Karpas-422 (cell line): ENCODE results near the gene RPS16. TPM values are rescaled to one million over a fixed set of nuclear protein-coding genes. Genes with fewer than 3 reads are reported as not detected.

Experiments
- DNase-seq: peaks from one replicate; pipeline ENCODE4 v3.0.0-alpha.2; 2015
- H2AFZ ChIP-seq: fragments of 200-600 bp; sonication (generic); 2 replicates; pipeline ENCODE4 v1.6.1; 2014; ENCODE audit warnings: antibody characterized with exemption, low read length, mixed read lengths
- H3K27ac ChIP-seq: fragments of 200-600 bp; sonication (generic); 2 replicates; pipeline ENCODE4 v1.5.1; 2014; ENCODE audit warnings: mild to moderate bottlenecking, low read length, moderate library complexity
- H3K27me3 ChIP-seq: fragments of 200-600 bp; sonication (generic); 2 replicates; pipeline ENCODE4 v1.6.1; 2014; ENCODE audit warnings: low read length, mixed read lengths
- H3K36me3 ChIP-seq: fragments of 200-600 bp; sonication (generic); 2 replicates; pipeline ENCODE4 v1.6.1; 2014; ENCODE audit warnings: low read length, mixed read lengths; ENCODE audit not compliant: insufficient read depth
- H3K4me1 ChIP-seq: fragments of 200-600 bp; sonication (generic); 2 replicates; pipeline ENCODE4 v1.6.1; 2014; ENCODE audit warnings: mild to moderate bottlenecking, low read length, mixed read lengths
- H3K4me2 ChIP-seq: fragments of 200-600 bp; sonication (generic); 2 replicates; pipeline ENCODE4 v1.6.1; 2014; ENCODE audit warnings: low read length, low read depth, mild to moderate bottlenecking; ENCODE audit not compliant: poor library complexity, severe bottlenecking
- H3K4me3 ChIP-seq: fragments of 200-600 bp; sonication (generic); 2 replicates; pipeline ENCODE4 v1.5.1; 2014; ENCODE audit warnings: mild to moderate bottlenecking, antibody characterized with exemption, low read length, mixed read lengths
- H3K79me2 ChIP-seq: fragments of 200-600 bp; sonication (generic); 2 replicates; pipeline ENCODE4 v1.6.1; 2014; ENCODE audit warnings: mild to moderate bottlenecking, low read length, mixed read lengths
- H3K9ac ChIP-seq: fragments of 200-600 bp; sonication (generic); 2 replicates; pipeline ENCODE4 v1.6.0; 2014; ENCODE audit warnings: low read length
- H3K9me2 ChIP-seq: fragments of 200-600 bp; sonication (generic), shearing (Covaris generic); replicated peaks from 2 replicates; pipeline ENCODE4 v1.6.0; 2014; ENCODE audit warnings: mild to moderate bottlenecking, low read length, moderate library complexity; ENCODE audit not compliant: insufficient read depth
- H3K9me3 ChIP-seq: fragments of 300-700, 200-600 bp; sonication (generic); 2 replicates; pipeline ENCODE4 v1.6.1; 2014; ENCODE audit warnings: low read length, mixed read lengths
- H4K20me1 ChIP-seq: fragments of 200-600 bp; sonication (generic); 2 replicates; pipeline ENCODE4 v1.6.1; 2014; ENCODE audit warnings: mild to moderate bottlenecking, antibody characterized with exemption, low read length, low read depth; ENCODE audit not compliant: insufficient read depth
- total RNA-seq: library from RNA; depleted of rRNA; stranded (reverse); fragments of >200 nt; shearing (Covaris generic); gene quantifications from 2 replicates; pipeline ENCODE4 v1.2.3, GENCODE V29; 2014; ENCODE audit warnings: low replicate concordance

RPS16 gene
- total RNA-seq, 1 experiment from 2014 or later: 378 TPM

DNA sequence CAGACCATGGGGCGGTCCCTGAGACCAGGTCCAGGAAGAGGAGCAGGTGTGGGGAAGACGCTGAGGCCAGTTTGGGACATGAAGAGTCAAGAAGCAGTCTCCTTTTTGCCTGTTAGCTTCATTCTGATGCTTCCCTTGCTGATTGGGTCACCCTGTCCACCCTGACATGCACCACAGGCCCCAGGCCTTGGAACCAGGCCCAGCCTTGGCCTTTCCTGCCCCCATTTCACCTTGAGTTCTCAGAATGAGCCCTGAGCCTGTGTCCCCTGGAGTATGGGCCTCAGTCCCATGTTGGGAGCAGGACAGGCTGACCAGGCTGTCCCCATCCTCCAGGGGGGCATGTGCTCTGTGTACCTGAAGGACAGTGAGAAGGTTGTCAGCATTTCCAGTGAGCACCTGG is 40.0 kb upstream of the RPS16 start:
- no peak for DNase-seq
- no peak overlapping the region for H3K27ac ChIP-seq
- no peaks in the 10 kb centered on the region for H3K27me3 ChIP-seq
- H3K9me2 ChIP-seq: no peaks in the 10 kb centered on the region
- no peaks in the 10 kb centered on the region for H4K20me1 ChIP-seq
- H3K4me2 ChIP-seq: no peak overlapping the region
- H3K79me2 ChIP-seq: peaks cover under 1% of the 10 kb centered on the region
- peaks cover 24% of the 10 kb centered on the region for H3K36me3 ChIP-seq
- H2AFZ ChIP-seq: no peak overlapping the region
- no peaks in the 10 kb centered on the region for H3K9me3 ChIP-seq
- H3K9ac ChIP-seq: no peak overlapping the region
- peaks cover 12% of the 10 kb centered on the region for H3K4me1 ChIP-seq
- no peak overlapping the region for H3K4me3 ChIP-seq

DNA sequence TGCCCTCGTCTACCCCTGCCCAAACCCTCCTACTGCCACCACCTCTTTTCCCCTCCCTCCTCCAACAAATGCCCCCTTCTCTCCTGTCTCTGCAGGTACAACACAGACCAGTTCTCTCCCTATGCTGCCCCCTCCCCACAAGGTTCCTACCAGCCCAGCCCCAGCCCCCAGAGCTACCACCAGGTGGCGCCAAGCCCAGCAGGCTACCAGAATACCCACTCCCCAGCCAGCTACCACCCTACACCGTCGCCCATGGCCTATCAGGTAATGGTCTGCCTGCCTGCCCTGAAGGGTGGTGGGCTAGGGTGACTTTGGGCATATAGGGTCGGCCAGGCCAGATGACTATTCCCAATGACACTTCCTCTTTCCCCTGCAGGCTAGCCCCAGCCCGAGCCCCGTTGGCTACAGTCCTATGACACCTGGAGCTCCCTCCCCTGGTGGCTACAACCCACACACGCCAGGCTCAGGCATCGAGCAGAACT is 38.4 kb upstream of the RPS16 start:
- Histone ChIP-seq H3K36me3 (peaks cover 29% of the 10 kb centered on the region), H3K4me2 (no peak overlapping the region), H3K4me1 (no peaks in the 10 kb centered on the region), H3K27ac (no peak overlapping the region), H3K9me2 (no peaks in the 10 kb centered on the region), H3K4me3 (no peak overlapping the region), H3K27me3 (no peaks in the 10 kb centered on the region), H2AFZ (no peak overlapping the region), H3K9me3 (no peaks in the 10 kb centered on the region), H3K79me2 (no peaks in the 10 kb centered on the region), H4K20me1 (no peaks in the 10 kb centered on the region), H3K9ac (no peak overlapping the region)
- DNase-seq: peak; percentile 83

DNA sequence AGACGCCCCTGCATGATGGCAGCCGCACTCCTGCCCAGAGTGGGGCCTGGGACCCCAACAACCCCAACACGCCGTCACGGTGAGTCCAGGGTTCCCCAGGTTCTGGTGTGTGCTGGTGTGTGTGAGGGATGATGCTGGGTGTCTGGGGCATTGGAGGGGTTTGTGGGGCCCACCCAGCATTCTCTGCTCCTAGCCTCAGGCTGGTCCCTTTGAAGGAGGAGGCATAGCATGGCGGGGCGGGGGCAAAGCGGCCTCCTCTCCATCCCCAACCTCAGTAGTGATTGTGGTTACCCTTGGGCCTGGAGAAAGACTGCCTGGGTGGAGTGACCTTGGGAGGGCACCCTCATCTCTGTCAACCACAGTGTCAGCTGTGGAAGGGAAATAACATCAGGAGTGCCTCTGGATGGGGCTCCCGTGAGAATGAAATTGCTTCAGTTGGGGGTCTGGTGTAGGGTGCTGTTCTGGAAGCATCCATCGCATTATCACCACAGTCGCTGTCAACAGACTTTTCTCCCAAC is 37.8 kb upstream of the RPS16 start:
- Histone ChIP-seq H3K36me3 (peaks cover 34% of the 10 kb centered on the region), H3K9me3 (no peaks in the 10 kb centered on the region), H3K4me2 (no peak overlapping the region), H3K27me3 (no peaks in the 10 kb centered on the region), H3K4me1 (no peaks in the 10 kb centered on the region), H3K9ac (no peak overlapping the region), H2AFZ (no peak overlapping the region), H3K27ac (no peak overlapping the region), H3K4me3 (no peak overlapping the region), H3K9me2 (no peaks in the 10 kb centered on the region), H3K79me2 (no peaks in the 10 kb centered on the region), H4K20me1 (0 out of 2 replicates have a peak, but pooled peaks cover 2% of the 10 kb centered on the region)
- no peak for DNase-seq

DNA sequence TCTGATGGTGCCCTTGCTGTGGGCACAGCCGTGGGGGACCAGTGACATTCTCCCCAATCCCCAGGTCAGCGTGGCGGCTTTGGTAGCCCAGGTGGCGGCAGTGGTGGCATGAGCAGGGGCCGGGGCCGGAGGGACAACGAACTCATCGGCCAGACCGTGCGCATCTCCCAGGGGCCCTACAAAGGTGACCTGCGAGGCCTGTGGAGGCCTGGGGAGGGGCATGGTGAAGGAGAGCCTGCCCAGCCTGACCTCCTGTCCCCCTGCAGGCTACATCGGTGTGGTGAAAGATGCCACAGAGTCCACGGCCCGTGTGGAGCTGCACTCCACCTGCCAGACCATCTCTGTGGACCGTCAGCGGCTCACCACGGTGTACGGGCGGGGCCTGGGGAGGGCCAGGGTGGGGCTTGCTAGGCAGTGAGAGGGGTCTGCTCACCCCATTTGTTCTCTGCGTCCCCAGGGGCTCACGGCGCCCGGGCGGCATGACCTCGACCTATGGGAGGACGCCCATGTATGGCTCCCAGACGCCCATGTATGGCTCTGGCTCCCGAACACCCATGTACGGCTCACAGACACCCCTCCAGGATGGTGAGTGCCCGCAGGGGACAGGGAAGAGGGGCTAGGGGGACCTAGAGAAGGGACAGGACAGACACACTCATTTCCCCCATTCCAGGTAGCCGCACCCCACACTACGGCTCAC is 37.1 kb upstream of the RPS16 start:
- H3K9me3 ChIP-seq: no peaks in the 10 kb centered on the region
- no peak overlapping the region for H3K4me2 ChIP-seq
- H3K27me3 ChIP-seq: no peaks in the 10 kb centered on the region
- H4K20me1 ChIP-seq: 0 out of 2 replicates have a peak, but pooled peaks cover 2% of the 10 kb centered on the region
- H2AFZ ChIP-seq: no peak overlapping the region
- H3K4me1 ChIP-seq: no peaks in the 10 kb centered on the region
- no peaks in the 10 kb centered on the region for H3K9me2 ChIP-seq
- H3K79me2 ChIP-seq: no peaks in the 10 kb centered on the region
- H3K27ac ChIP-seq: no peak overlapping the region
- no peak overlapping the region for H3K4me3 ChIP-seq
- H3K9ac ChIP-seq: no peak overlapping the region
- peaks cover 34% of the 10 kb centered on the region for H3K36me3 ChIP-seq
- no peak for DNase-seq

DNA sequence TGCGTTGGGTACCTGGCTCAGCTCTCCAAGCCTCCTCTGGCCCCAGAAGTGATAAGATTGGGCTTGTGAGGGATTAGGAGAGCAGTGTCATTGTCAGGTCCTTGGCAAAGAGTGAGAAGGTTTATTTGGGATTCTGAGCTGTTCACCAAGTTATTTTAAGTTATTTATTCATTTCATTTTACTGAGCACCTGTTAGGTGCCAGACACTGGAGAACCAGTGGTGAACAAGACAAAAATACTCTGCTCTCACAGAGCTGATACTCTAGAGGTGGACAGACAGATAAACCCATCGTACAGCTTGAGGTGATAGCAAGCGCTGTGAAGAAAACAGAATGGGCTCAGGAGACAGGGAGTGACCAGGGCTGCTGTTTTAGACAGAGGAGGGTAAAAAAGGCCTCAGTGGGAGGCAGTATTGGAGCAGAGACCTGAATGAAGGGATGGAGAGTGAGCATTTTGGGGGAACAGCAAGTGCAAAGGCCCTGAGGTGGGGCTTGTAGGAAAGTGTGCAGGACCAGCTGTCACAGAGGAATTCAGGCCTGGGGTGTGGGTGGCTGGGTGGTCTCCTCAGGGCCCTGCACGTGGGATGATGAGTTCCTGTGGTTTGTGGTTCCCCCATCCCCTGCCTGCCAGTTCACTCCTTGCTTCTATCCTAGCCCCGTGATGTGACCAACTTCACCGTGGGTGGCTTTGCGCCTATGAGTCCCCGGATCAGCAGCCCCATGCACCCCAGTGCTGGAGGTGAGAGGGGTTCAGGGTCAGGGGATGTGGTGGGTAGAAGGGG is 36.2 kb upstream of the RPS16 start:
- H4K20me1 ChIP-seq: 0 out of 2 replicates have a peak, but pooled peaks cover 2% of the 10 kb centered on the region
- H3K4me3 ChIP-seq: no peak overlapping the region
- H3K4me2 ChIP-seq: no peak overlapping the region
- no peaks in the 10 kb centered on the region for H3K27me3 ChIP-seq
- H2AFZ ChIP-seq: no peak overlapping the region
- no peak overlapping the region for H3K27ac ChIP-seq
- no peak for DNase-seq
- no peaks in the 10 kb centered on the region for H3K9me3 ChIP-seq
- H3K4me1 ChIP-seq: no peaks in the 10 kb centered on the region
- H3K79me2 ChIP-seq: no peaks in the 10 kb centered on the region
- no peak overlapping the region for H3K9ac ChIP-seq
- no peaks in the 10 kb centered on the region for H3K9me2 ChIP-seq
- H3K36me3 ChIP-seq: peaks cover 34% of the 10 kb centered on the region

DNA sequence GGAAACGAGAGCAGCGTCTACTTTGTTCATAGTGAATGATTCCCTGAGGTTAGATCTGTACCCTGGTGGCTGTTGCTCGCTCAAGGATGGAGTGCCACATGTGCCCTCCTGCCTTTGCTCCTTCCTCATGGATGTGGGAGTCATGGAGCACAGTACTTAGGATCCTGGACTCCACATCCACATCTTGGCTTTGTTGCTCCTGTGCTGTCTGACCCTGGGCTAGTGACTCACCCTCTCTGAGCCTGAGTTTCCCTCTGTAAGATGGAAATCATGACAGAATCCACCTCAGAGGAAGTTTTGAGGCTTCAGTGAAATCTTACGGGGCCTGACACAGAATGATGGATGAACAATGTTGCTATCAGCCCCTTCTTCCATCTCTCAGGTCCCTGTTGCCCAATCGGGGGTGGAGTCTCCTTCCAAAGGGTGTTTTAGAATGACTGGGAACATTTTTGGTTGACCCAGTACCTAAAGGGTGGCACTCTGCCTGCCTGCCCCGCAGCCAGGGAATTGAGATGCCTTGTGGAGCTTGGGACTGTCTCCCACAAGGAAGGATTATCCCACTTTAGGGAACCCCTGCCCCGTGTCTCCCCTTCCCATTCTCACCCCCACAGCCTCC is 35.1 kb upstream of the RPS16 start:
- Histone ChIP-seq H3K4me1 (no peaks in the 10 kb centered on the region), H3K36me3 (peaks cover 26% of the 10 kb centered on the region), H3K9me2 (no peaks in the 10 kb centered on the region), H3K79me2 (no peaks in the 10 kb centered on the region; the same call in 1 of the 2 replicates), H2AFZ (no peak overlapping the region), H3K4me2 (no peak overlapping the region), H3K4me3 (no peak overlapping the region), H3K9ac (no peak overlapping the region), H3K27me3 (no peaks in the 10 kb centered on the region), H3K9me3 (no peaks in the 10 kb centered on the region), H3K27ac (no peak overlapping the region), H4K20me1 (0 out of 2 replicates have a peak, but pooled peaks cover 2% of the 10 kb centered on the region)
- no peak for DNase-seq

DNA sequence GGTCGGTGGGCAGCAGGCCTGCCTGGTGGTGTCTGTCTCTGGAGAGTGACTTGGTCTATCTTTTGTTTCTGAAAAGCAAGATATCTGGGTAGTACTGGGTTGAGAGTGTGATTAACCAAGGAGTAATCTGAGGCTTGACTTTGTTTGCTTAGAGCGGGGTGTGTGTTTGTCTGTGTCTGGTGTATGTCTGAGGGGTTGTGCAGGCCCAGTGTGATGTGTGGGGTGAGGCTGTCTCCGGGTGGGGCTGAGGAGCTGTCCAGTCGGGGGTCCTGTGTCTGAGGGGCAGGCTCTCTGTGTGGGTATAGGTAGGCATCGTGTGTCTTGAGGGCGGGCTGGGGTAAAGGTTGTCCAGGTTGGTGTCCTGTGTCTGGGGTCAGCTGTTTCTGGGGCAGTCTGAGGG is 33.8 kb upstream of the RPS16 start:
- Histone ChIP-seq H3K27me3 (no peaks in the 10 kb centered on the region), H3K9ac (no peak overlapping the region), H3K4me3 (no peak overlapping the region), H3K27ac (no peak overlapping the region), H3K9me3 (no peaks in the 10 kb centered on the region), H3K79me2 (no peaks in the 10 kb centered on the region; the same call in 1 of the 2 replicates), H3K9me2 (no peaks in the 10 kb centered on the region), H4K20me1 (0 out of 2 replicates have a peak, but pooled peaks cover 6% of the 10 kb centered on the region), H3K4me1 (no peaks in the 10 kb centered on the region), H2AFZ (no peak overlapping the region), H3K4me2 (no peak overlapping the region), H3K36me3 (peaks cover 20% of the 10 kb centered on the region)
- no peak for DNase-seq

DNA sequence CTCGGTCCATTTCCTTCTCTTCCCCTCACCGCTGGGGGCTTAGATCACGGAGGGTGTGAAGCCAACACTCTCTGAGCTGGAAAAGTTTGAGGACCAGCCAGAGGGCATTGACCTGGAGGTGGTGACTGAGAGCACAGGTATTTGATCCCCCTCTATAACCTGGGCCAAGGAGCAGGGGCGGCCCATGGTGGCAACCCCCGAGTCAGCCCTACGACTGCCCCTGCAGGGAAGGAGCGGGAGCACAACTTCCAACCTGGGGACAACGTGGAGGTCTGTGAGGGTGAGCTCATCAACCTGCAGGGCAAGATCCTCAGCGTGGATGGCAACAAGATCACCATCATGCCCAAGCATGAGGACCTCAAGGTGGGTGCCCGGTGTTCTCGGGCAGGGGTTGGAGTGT is 33.3 kb upstream of the RPS16 start:
- H4K20me1 ChIP-seq: 0 out of 2 replicates have a peak, but pooled peaks cover 6% of the 10 kb centered on the region
- peaks cover 17% of the 10 kb centered on the region for H3K36me3 ChIP-seq

More for the DNA sequence above, 33.3 kb upstream of the RPS16 start:
- Histone ChIP-seq H3K27me3 (no peaks in the 10 kb centered on the region), H3K9me3 (no peaks in the 10 kb centered on the region), H2AFZ (no peak overlapping the region), H3K4me3 (no peak overlapping the region), H3K27ac (no peak overlapping the region), H3K79me2 (no peaks in the 10 kb centered on the region; the same call in 1 of the 2 replicates), H3K4me2 (no peak overlapping the region), H3K9me2 (no peaks in the 10 kb centered on the region), H3K4me1 (no peaks in the 10 kb centered on the region), H3K9ac (no peak overlapping the region)
- DNase-seq: no peak
